Fibroblast of skin of abdomen (primary cell): ENCODE measurements around the gene CHPF2.

Experiments
- DNase-seq: peaks from one replicate; pipeline ENCODE4 v3.0.0-alpha.2; 2013

CHPF2 gene

DNA sequence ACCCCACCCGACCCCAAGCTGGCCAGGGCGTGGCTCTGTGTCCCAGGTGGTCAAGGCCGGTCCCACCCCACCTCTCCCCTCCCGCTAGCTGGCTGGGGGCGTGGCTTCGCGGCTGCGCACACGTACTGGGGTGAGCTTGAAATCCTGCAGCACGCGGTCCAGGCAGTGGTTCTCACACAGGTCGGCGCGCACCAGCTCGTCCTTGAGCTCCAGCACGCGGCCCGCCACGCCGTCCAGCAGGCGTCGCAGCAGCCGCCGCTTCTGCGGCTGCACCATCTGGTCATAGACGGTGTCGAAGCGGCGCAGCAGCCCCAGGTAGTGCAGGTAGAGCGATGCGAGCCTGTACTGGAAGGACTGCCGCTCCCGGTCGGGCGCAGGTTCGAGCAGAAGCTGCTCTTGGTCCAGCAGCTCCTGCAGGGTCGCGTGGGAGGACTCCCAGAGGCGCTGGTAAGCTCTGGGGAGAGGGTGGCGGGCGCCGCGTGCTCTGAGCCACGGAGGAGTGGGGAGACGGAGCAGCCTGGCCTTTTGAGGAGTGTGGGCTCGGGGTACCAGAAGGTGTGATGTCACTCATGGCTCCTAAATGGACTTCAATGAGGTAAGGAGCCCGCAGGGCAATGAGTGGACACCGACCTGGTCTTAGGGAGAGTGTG is 27.8 kb upstream of the CHPF2 start:
- DNase-seq = no peak

DNA sequence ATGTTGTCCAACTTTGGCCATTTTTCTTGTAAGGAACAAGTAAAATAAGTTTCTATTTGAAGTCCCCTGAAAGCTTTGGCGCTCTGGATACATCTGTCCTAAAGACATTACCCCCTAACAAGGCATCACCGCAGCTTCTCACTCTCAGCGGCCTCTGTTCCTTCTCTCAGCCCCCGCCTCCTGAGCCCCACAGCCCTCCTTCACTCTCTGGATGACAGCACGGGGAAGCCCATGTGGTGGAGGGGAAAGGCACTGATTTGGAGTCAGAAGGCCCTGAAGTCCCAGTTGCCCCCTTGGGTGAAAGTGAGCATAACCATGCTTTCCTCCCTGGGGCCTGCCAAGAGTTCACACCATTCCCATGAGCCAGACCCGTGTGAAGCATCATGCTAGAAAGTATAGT is 26.6 kb upstream of the CHPF2 start:
- DNase-seq = no peak

DNA sequence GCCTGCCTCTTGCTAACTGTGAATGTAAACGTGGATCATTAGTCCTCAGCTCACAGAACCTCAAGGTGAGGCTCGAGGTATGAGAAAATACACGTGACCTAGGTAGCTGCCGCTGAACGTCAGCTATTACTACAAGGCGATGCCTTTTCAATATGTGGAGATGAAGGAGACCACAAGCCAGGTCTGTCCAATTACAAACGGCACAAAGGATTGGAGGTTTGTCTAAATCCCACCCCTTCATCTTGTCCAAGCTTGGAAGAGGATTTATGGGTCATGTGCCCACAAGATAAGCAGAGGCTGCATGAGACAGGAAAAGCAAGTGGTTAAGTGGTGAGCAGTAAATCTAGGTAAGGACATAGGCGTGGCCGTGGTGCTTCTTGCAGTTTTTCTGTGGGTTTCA is 25.4 kb upstream of the CHPF2 start:
- no peak for DNase-seq

DNA sequence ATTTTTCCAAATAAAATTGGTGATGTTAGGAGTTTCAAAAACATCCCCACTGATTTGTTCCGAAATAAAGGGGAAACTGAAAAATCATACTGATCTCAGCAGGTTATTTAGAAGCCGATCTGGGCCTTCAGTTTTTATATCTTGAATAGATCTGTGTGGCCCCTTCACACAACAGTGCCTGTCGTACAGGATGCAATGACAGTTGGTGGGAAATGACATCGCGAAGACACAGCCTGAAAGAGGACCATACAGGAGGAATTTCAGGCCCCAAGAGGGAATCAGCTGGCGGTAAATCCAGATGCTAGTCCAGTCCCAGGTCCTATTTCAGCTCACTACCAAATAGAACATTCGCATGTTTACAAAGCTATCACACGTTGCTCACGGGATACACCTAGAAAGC is 25.0 kb upstream of the CHPF2 start:
- DNase-seq = no peak

DNA sequence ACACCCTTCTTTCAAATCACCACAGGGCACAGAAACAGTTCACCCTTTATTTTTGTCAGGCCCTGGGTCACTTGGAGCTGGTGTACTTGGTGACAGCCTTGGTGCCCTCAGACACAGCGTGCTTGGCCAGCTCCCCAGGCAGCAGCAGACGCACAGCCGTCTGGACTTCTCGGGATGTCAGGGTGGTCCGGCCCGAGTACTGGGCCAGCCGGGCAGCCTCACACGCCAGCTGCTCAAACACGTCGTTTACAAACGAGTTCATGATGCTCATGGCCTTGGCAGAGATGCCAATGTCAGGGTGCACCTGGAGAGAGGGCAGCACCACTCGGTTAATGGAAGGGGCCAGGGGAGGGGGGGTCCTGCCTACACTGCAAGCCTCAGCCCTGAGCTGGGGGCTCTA is 24.5 kb upstream of the CHPF2 start:
- DNase-seq = no peak

DNA sequence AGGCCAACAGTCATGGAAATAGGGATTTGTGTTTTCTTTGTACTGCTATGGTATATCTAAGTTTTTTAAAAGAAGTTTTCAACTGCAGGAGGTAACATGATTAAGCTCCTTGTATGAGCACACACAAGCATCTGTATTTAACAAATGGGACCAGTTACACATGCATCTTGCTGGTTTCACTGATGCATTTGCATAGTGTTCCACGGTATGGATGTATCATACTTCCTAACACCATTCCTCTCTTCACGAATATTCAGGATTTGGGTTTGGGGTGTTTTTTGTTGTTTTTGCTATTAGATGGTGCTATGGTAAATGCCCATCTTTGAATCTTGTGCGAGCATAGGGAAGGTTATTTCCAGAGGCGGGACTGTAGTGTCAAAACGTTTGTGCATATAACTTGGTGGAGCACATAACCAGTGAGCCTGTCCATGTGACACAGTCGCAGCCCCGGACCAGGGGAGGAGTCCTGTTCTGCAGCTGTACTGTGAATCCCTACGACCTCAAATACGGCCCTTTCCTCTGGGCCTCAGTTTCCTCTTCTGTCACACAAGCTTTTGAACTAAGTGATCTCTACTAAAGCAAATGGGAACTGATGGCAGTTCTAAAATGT is 23.9 kb upstream of the CHPF2 start:
- no peak for DNase-seq

DNA sequence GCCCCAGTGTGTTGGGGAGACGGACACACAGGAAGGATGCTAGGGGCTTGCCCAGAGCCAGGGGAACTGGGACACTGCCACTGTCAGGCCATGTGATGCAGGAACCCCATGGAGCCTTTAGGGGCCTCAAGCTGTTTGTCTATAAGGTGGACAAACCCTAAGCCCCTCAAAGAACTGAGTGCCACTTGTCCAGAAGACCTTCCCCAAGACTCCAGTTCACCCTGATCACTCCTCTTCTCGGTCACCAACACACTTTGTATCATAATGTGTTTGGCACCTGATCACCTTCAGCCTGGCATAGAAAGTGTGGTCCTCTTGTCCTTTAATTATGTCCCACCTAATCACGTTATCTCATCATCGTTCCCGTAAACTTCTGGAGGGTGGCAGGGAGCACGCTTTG is 22.7 kb upstream of the CHPF2 start:
- DNase-seq = no peak

DNA sequence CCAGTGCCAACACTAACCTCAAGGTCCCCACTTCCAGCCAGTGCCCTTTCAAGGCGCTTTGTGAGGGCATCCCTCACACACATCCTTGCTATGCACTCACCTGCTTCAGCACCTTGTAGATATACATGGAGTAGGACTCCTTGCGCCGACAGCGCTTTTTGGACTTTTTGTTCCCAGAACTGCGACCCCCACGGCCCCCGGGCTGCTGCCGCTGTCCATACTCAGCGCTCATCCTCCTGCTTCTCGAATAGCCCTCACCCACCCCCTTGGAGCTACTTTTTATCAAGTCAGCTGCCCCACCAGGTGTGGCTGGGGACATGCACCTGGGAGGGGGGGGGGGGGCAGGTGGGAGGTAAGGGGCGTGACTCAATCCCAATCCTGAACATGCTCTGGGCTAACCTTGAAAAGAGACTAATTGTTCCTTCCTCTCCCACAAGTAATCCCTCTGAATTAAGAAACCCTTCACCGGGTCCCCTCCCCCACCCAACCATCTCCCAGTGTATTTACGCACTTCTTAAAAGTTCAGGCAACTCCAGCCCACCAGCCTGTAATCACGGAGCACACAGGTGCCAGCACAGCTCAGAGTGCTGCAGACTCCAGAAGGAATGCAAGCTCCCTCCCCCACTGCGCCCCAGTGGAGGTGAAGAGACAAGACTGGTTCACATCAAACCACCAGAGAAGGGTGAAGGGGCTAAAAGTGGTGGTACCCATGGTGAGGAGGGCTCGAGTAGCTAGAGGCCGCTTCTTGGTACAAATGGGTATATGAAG is 22.0 kb upstream of the CHPF2 start, which contains the start of gene H2BK1:
H2BK1 (minus strand) TSS at position 402 of the 768 bp plus-strand sequence; CDS start at position 232, 170 bp downstream.
- no peak for DNase-seq

DNA sequence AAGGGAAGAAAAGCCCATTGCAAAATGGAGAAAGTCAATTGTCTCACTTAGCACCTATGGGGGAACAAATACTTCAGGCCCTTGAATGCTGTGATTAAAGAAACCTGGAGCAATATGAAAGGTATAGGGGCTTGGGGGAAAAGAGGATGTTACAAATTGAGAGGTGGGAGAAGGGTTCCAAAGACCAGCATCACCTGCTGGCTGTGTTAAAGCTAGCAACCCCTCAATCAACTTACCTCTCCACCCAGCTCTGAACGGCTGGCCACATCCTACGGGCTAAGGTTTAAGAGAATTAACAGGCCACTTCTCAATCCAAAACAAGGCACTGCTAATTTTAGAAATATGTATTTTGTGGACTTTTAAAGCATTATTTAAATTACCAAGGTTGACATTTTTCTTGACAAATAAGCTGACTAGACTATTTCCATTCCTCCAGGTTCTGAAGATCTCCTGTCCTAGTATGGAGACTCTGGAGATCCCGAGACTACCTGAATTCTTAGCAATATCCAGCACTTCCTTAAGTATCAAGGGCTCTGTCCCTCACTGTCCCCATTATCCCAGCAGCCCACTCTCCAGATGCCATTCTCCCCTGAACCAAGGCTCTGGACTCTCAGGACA is 21.0 kb upstream of the CHPF2 start:
- DNase-seq = no peak

DNA sequence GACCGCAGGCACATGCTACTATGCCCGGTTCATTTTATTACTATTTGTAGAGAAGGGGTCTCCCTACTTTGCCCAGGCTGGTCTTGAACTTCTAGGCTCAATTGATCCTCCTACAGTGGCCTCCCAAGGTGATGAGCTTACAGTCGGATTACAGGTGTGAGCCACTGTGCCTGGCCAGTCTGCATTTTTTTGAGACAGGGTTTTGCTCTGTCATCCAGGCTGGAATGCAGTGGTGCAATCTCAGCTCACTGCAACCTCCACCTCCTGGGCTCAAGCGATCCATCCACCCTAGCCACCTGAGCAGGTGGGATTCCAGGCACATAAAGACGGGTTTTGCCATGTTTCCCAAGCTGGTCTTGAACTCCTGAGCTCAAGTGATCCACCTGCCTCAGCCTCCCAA is 19.7 kb upstream of the CHPF2 start:
- DNase-seq = no peak

DNA sequence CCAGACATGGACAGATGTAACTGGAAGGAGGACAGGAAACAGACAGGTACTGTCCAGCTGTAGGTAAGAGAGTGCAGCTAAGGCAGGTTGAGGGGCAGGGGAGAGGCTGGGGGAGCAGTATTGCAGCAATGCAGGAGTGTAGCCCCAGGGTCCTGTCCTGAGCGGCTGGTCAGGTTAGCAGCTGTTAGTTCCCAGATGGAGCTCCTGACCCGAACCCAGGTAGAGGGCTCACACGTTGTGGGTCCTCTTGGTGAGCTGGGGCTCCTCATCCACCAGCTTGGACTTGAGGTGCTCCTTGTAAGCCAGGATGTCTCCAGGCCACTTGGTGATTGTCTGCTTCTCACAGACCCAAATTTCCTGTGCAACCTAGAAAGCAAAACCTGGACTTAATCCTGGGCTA is 18.5 kb upstream of the CHPF2 start:
- DNase-seq = no peak

DNA sequence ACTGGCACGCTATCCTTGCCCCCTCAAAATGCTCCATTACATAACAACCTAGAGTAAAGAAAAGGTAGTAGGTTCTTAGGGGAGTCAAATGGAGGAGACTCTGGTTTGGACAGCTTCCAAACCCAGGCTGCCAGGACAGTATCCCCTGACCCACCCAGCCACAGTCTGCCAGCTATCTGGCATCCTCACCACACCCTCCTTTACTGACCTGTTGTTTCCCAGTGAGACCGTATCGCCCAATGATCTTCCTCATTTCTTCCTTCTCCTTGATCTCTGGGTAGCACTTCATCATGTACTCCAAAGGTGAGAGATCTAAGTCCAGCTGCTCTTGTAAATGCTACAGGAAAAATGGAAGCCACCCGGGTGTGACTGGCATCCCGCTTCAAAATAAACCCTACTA is 16.9 kb upstream of the CHPF2 start:
- no peak for DNase-seq

DNA sequence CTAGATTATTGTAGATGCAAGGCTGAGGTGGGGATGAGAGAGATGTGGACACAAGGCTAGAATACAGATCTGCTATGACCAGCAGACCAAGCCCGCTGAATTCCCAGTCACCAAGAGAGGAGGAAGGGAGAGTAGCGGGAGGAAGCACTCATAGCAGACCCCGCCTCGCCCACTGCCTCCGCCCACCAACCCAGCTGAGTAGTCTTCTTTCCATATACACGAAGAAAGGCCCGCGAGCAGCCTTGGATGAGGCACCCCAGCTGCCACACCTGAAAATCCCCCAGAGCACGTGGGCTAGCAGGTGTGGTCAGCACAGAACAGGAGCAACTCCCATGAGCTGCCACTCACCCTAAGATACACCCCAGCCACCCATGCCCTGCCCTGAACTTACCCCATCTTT is 14.1 kb upstream of the CHPF2 start:
- no peak for DNase-seq

DNA sequence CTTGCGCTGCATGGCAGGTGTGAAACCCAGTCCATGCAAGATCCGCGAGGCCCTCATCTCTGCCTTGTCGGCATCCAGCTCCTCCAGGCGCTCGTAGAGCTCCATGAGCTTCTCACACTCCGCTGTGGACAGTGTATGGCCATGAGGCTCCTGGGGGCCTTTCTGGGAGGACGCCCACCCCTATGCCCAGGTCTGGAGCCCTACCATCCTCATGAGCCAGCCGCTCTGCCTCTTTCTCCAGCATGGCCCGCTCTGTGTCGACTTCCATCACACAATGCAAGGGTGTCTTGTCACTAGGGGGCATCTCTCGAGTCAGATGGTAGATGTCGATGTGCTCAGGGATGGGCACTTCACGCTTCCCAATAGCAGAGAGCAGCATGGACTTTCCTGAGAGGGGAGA is 8.6 kb upstream of the CHPF2 start:
- DNase-seq = no peak

DNA sequence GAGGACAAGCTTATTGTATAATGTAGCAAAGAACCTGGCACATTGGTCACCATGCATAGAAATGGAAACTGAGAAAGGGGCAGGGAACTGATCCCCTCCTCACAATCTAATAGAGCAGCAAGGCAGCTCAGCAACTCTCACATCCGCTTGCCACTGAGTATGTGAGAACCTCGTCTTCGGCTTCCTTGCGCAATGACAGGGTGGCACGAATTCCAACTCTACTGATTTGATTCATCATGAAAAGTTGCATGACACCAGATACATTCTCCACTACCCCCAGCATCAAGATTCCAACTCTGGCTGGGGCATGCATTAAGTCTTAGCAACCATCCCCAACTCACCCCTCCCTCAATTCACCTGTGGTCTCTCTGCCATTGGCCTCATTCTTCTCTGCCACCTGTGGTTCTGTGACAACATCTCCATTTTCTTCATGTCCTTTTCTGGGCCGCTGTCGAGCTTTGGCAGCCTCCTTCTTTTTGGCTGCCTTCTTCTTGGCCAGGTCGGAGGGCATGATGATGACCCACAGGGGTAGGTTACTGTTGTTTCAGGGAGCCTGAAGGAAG is 6.3 kb upstream of the CHPF2 start:
- no peak for DNase-seq

DNA sequence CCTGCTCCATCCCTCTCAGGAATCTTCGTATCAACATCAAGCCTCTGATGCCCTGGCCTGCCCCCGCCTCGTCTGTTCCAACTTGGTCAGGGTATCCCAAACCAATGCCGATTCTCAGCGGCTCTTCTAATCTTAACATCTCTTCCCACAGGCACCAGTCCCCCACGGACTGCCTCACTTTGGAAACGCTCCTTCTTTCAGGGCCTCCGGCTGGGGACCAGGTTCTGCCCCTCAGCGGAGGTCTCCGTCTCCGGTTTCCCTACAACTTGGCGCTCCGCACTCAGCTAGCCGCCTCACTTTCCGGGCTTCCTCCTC is 5.8 kb upstream of the CHPF2 start:
- DNase-seq = no peak

DNA sequence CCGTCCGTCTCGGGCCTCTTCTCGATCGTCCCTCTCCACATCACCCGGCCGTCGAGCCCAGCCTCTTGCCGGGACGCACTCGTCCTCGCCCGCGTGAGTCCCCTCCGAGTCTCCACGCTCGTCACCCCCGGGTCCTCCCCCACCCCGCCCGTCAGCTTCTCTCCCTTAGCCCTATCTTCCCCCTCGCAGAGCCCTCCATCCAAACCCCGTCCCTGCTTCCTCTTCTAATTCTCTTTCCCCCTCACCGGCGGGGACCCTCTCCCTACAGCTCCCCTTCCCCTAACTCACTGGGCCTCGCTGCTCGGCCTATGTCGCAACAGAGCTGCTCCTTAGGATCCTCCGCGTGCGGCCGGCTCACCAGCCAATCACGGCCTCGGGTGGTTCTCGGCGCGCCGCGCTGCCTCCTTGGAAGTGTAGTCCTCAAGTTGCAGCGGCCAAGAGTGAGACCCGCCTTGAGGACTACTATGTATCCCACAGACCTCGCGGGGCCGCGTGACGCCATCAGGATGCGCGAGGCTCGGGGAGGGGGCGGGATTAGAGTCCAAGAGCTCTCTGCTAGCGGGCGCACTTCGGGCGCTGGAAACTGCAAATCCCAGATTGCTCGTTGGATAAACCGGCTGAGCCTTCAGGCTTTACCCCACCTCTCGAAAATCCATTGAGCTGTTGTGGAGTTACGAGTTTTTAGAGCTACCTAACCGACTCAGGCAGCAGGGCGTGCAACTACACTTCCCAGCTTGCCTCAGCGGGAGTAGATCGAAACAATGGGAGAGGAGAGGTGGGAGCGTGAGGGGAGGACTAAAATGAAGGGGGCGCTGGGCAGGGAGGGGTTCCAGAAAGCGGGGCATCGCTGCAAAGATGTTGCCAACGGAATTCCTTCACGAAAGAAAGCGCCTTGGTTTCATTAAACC is 5.2 kb upstream of the CHPF2 start, which contains the start of gene ABCF2:
ABCF2 (minus strand) TSS at position 331 of the 908 bp plus-strand sequence. CDS start 747 bp downstream, outside the sequence.
- DNase-seq = peak; percentile 99

DNA sequence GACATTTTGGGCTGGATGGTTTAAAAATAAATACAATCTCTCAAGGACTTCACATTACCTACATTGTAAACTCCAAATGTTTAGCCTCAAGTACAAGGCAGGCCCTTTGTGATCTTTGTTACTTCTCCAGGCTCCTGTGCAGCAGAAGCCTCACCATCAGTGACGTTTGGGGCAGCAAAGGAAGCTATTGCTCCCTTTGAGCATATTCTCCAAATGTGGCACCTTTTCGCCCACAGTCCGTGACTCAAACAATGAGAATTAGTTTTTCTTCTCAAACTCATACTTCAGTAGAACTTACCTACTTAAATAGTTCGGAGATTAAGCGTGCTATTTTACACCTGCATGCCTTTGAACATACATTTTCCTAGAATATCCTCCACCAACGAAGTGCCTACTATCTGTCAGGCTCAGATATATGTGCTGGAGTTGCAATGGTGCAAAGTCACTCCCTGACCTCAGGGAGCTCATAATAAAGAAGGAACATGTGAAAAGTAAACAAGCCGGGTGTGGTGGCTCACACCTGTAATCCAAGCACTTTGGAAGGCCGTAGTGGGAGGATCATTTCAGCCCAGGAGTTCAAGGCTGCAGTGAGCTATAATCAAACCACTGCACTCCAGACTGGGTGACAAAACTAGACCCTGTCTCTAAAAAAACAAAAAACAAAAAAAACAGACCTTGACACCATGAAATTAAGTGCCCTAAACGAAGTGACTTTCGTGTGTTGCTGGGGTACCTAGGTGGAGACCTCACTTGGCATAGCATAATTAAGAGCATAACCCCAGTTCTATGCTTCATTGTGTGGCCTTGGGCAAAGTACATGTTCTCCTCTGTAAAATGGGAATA is 4.0 kb upstream of the CHPF2 start:
- DNase-seq = no peak

DNA sequence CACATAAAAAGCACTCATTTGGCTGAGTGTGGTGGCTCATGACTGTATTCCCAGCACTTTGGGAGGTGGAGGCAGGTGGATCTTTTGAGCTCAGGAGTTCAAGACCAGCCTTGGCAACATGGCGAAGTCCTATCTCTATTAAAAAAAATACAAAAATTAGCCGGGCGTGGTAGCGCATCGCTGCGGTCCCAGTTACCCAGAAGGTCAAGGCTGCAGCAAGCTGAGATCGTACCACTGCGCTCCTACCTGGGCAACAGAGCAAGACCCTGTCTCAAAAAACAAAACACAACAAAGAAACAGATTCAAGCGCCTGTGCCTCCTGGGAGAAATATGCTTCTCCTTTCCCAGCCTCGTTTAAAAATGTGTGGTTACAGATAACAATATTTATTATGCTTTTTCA is 3.0 kb upstream of the CHPF2 start:
- no peak for DNase-seq

DNA sequence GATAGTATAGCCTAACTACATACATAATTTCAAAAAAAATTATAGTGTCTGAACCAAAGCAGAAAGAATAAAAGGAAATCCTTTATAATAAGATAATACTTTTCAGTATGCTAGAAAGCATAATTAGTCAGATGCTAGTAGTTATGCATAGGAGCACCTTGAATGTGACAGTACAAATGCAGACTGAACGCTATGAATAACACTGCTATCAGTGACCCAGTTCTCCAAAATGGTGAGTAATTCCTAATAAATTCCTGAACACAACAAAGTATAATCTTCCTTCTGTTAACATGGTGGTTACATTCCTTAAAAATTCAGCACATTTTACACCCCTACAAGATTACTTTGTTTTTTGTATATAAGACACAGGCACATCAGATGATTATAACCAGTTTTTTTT is 1.2 kb upstream of the CHPF2 start:
- DNase-seq = no peak
